ENCODE results near the gene APOL3. TPM values are rescaled to one million over a fixed set of nuclear protein-coding genes. Genes with fewer than 3 reads are reported as not detected.

APOL3 gene
- total and polyA plus RNA-seq, 10 of the 15 experiments (the other 5 are each of a cell fraction or from before 2014, with no cell fraction given): 6.9 to 66.8 (median 48.5) TPM

- TF ChIP-seq, protein P1, sequence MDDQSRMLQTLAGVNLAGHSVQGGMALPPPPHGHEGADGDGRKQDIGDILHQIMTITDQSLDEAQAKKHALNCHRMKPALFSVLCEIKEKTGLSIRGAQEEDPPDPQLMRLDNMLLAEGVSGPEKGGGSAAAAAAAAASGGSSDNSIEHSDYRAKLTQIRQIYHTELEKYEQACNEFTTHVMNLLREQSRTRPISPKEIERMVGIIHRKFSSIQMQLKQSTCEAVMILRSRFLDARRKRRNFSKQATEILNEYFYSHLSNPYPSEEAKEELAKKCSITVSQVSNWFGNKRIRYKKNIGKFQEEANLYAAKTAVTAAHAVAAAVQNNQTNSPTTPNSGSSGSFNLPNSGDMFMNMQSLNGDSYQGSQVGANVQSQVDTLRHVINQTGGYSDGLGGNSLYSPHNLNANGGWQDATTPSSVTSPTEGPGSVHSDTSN (IDR thresholded peaks at IDR 0.05; ENCODE audit: insufficient replicate concordance, low read depth, low read length): no peak
- TF ChIP-seq ZNF384 (IDR thresholded peaks at IDR 0.05; ENCODE audit: borderline replicate concordance, low read depth, low read length): no peak
- TF ChIP-seq, protein P2, sequence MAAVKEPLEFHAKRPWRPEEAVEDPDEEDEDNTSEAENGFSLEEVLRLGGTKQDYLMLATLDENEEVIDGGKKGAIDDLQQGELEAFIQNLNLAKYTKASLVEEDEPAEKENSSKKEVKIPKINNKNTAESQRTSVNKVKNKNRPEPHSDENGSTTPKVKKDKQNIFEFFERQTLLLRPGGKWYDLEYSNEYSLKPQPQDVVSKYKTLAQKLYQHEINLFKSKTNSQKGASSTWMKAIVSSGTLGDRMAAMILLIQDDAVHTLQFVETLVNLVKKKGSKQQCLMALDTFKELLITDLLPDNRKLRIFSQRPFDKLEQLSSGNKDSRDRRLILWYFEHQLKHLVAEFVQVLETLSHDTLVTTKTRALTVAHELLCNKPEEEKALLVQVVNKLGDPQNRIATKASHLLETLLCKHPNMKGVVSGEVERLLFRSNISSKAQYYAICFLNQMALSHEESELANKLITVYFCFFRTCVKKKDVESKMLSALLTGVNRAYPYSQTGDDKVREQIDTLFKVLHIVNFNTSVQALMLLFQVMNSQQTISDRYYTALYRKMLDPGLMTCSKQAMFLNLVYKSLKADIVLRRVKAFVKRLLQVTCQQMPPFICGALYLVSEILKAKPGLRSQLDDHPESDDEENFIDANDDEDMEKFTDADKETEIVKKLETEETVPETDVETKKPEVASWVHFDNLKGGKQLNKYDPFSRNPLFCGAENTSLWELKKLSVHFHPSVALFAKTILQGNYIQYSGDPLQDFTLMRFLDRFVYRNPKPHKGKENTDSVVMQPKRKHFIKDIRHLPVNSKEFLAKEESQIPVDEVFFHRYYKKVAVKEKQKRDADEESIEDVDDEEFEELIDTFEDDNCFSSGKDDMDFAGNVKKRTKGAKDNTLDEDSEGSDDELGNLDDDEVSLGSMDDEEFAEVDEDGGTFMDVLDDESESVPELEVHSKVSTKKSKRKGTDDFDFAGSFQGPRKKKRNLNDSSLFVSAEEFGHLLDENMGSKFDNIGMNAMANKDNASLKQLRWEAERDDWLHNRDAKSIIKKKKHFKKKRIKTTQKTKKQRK (IDR thresholded peaks at IDR 0.05; ENCODE audit: low read depth, low read length): no peak
- TF ChIP-seq, protein P3, sequence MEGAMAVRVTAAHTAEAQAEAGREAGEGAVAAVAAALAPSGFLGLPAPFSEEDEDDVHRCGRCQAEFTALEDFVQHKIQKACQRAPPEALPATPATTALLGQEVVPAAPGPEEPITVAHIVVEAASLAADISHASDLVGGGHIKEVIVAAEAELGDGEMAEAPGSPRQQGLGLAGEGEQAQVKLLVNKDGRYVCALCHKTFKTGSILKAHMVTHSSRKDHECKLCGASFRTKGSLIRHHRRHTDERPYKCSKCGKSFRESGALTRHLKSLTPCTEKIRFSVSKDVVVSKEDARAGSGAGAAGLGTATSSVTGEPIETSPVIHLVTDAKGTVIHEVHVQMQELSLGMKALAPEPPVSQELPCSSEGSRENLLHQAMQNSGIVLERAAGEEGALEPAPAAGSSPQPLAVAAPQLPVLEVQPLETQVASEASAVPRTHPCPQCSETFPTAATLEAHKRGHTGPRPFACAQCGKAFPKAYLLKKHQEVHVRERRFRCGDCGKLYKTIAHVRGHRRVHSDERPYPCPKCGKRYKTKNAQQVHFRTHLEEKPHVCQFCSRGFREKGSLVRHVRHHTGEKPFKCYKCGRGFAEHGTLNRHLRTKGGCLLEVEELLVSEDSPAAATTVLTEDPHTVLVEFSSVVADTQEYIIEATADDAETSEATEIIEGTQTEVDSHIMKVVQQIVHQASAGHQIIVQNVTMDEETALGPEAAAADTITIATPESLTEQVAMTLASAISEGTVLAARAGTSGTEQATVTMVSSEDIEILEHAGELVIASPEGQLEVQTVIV (IDR thresholded peaks at IDR 0.05; ENCODE audit: borderline replicate concordance, partially characterized antibody): no peak
- TF ChIP-seq TCF12 (IDR thresholded peaks at IDR 0.05; ENCODE audit: low read depth, low read length): peak; percentile 55; the same call in 1 of the 2 replicates
Measured at GRCh38 chr22:36197514-36198146, 37.1 kb upstream of the APOL3 start (continued).
